NCI-H128 (cell line): ENCODE measurements around the gene TTC5.
"Not testable (repeated sequence)": the region's sequence is repeated elsewhere in the genome, so short reads cannot be mapped to it uniquely, and the experiment has no call there.

Source experiments
- DNase-seq: peaks from one replicate; lab custom pipeline; 2025; ENCODE audit not compliant: unreplicated experiment; lab: John Stamatoyannopoulos, UW

Gene TTC5, protein sequence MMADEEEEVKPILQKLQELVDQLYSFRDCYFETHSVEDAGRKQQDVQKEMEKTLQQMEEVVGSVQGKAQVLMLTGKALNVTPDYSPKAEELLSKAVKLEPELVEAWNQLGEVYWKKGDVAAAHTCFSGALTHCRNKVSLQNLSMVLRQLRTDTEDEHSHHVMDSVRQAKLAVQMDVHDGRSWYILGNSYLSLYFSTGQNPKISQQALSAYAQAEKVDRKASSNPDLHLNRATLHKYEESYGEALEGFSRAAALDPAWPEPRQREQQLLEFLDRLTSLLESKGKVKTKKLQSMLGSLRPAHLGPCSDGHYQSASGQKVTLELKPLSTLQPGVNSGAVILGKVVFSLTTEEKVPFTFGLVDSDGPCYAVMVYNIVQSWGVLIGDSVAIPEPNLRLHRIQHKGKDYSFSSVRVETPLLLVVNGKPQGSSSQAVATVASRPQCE

GRCh38 chr14:20305265-20306078, at the start of gene TTC5:
Gene TTC5, minus strand, starts transcription at chr14:20305951. Its CDS starts 14 bp downstream, at chr14:20305937.
- peak; percentile 73 for DNase-seq

DNA sequence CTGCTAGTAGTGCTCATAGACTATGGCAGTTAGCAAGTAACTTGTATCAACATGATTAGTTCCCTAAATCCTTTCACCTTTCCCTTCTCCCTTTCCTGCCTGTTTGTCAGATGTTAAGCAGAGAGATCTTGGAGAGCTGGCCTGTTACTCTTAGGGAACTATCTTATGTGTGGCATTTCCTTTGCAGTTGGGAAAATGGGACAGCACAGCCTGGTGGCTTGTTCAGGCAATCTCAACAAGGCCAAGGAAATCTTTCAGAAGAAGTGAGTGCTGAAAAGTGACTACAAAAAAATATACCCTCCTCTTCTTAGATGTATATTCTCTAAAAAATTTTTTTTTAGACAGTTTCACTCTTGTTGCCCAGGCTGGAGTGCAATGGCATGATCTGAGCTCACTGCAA, 45.1 kb upstream of the TTC5 start:
- no peak for DNase-seq

DNA sequence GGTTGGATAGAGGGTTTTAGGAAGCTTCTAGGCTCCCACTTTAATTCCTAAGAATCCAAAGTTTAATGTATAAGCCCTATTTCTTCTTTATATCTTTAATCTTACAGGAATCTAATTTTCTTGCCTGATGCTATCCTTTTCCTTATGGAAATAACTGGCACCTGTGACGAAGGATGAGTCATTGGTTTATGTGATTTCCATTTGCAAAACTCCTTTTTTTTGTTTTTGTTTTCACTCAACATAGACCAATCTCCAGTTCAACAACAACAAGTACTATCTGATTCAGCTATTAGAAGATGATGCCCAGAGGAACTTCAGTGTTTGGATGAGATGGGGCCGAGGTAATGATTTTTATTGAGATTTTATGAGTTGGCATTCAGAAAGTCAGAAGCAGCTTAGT, 44.5 kb upstream of the TTC5 start:
- DNase-seq = no peak

- DNase-seq = no peak
Measured at GRCh38 chr14:20347747-20348146, 42.0 kb upstream of the TTC5 start.

DNA sequence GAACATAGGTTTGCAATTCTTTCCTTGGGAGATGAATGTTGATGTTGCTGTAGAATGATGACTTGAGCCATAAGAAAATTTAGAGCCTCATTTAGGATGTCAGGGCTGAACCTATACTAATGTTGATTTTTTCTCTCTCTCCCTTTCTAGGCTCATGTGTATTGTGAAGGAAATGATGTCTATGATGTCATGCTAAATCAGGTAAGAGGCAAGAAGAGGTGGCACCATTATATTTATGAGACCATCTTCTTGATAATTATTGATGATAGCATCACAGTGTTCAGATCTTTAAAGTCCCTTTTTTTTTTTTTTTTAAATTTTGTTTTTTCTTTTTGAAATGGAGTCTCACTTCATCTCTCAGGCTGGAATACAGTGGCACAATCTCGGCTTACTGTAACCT, 41.0 kb upstream of the TTC5 start:
- DNase-seq = no peak

DNA sequence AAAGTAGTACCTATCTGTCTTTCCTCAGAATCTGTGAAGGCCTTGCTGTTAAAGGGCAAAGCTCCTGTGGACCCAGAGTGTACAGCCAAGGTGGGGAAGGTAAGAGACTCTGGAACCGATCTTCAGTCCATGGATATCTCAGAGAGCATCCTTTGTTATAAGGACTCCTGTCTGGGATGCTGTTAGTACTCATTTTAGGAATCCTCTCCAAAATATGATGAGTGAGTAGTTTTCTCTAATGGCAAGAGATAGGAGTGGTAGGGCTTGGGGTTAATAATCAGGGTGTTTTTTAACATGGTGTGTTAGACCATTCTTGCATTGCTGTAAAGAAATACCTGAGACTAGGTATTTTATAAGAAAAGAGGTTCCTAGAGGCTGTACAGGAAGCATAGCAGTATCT, 39.6 kb upstream of the TTC5 start:
- DNase-seq = no peak

GRCh38 chr14:20343862-20344220, 38.1 kb upstream of the TTC5 start:
- DNase-seq = no peak

GRCh38 chr14:20343092-20343861, 37.5 kb upstream of the TTC5 start, which contains the start of gene PARP2:
Gene PARP2, plus strand, starts transcription at chr14:20343635. Its CDS starts 7 bp downstream, at chr14:20343642.
- peak; percentile 98 for DNase-seq

DNA sequence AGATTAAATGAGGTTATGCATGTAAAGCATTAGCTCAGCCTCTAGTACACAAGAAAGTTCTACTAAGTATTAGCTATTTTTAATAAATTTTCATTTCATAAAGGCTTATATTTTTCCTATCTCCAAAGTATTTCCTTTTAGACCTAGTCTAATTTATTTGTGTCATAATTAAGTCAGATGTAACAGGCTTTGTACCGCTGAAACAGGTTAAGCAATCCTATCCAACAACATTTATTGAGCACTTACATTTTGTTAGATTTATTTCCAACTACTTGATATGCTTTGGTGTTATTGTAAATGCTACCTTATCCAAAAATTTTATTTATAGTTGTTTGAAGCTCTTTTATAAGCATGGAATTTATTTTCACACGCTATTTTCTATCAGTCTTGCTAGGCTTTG, 35.9 kb upstream of the TTC5 start:
- DNase-seq = no peak

GRCh38 chr14:20341032-20341431, 35.3 kb upstream of the TTC5 start:
- not testable (repeated sequence) for DNase-seq

- DNase-seq = no peak
Measured at GRCh38 chr14:20334017-20334416, 28.3 kb upstream of the TTC5 start.

- DNase-seq = no peak
Measured at GRCh38 chr14:20333494-20333841, 27.7 kb upstream of the TTC5 start.

DNA sequence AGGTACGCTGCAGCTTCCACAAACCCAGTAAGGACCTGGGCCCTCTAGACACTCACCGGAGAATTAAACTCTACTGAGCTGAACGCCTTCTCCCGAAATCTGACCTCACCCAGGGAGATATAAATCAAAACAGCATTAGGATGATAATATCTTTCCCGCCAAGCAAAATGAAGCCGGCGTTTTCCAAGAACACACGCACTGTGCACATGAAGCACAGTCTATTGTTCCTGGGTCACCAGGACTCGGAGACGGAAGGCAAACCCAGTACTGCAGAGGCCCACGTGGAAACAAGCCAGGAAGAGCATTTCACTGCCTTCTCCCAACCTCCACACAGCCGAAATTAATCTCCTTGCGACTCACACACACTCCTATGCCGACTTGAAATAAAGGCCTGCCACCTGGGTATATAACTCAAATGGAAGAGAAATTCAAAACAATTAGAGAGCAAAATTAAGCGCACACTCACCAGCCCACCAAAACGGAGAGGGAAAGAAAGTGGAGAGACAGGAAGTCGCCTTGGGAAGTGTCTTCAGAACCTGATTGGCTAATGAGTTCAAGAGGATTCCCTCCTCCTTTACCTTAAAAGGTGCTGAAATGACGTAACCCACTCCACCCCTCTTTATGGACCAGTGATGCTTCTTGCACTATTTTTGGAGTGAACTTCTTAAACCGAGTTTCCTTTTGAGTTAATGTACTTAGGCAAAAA, 27.2 kb upstream of the TTC5 start, which contains the start of gene CCNB1IP1:
Gene CCNB1IP1 (minus strand): TSS at position 492 of the 706 bp plus-strand sequence. CDS start 16,756 bp downstream, outside the sequence.
- peak; percentile 46 for DNase-seq

DNA sequence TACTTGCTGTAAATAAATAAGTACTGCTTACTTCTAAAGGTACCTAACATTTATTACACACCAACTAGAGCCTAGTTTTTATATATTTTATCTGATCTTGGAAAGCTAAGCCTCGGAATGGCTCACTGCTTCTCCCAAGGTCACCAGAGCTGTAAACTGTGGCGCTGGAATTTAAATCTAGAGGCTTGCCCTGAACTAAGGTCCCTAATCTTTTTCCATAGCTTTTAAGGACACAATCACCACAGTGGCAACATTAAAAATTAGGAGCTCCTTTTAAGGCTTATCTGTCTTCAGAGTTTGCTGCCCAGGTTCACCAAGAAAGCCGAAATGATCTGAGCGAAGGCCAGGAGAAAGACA, 26.7 kb upstream of the TTC5 start:
- DNase-seq = no peak

DNA sequence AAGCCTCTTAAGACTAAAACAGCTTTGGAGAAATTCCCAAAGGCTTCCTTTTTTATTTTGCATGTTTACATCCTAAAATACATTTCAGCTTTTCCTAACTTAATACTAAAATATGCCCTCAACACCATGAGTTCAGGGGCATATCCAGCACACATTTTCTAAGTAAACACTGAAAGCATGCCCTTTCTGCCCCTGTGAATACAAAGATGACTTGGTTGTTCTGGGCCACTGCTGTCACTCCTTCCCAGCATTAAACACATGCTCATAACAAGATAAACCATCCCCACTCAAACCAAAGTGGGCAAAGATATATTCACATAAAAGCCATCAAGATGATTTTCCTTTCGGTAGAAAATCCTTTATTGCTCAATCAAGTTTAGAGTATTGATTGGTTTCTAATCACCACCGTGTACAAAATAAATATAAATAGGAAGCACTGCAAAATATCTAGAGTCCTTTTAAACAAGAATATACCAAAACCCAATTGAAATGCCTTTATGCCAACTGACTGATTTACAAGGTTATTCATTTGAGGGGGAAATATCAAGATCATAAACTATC, 25.4 kb upstream of the TTC5 start:
- no peak for DNase-seq

- no peak for DNase-seq
Measured at GRCh38 chr14:20329355-20329754, 23.6 kb upstream of the TTC5 start.

- DNase-seq = no peak
Measured at GRCh38 chr14:20328705-20329104, 23.0 kb upstream of the TTC5 start.

DNA sequence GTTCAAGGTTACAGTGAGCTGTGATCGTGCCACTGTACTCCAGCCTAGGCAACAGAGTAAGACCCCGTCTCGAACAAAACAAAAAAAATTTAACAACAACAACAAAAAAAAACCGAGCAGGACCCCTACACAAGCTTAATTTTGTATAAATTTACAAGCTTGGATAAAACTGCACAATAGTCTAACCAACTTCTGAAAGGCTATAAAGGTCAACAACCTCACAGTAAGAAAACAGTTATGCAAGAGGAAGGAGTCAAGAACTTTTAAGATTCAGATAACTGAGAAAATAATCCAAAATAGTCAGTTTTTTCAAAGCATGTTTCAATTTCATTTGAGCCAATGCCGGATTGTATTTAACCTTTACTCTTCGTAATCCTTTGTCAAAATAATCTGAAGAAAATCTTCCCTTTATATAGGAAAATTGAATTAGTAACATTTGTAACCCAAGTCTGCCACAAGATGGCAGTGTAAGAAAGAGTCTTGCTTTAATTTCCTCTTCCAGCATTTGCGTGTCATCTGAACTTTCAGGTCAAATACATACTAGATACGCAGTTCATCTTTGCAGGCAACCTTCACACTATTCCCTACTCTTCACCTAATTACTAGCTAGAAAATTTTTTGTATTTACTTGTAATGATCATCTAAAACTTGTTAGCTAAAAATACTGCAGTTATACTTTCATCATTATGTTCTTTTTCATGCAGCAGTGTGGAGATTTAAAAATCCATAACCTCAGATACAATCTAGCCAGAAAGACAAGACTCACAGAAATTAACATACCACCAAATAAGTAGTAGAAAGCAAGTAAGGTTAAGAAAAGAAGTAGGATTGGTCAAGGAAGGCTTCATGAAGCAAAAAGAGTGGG, 21.5 kb upstream of the TTC5 start:
- DNase-seq = peak; percentile 13

GRCh38 chr14:20317720-20318119, 12.0 kb upstream of the TTC5 start:
- DNase-seq = no peak

GRCh38 chr14:20314026-20314425, 8.3 kb upstream of the TTC5 start:
- no peak for DNase-seq
